Urothelium cell line (cell line): ENCODE measurements around the gene ALS2CL.

ENCODE experiments used
- DNase-seq: peaks from one replicate; pipeline ENCODE4 v3.0.0; 2011; ENCODE audit warnings: low spot score, mixed read lengths
- FAIRE-seq: peaks from 2 replicates; lab custom pipeline; 2011; peaks lifted over from hg19 to GRCh38; lab: Jason Lieb, UNC

Gene ALS2CL

GRCh38 chr3:46667061-46667621 is 26.3 kb downstream of the ALS2CL start:
- DNase-seq (no peak), FAIRE-seq (no peak)

DNA sequence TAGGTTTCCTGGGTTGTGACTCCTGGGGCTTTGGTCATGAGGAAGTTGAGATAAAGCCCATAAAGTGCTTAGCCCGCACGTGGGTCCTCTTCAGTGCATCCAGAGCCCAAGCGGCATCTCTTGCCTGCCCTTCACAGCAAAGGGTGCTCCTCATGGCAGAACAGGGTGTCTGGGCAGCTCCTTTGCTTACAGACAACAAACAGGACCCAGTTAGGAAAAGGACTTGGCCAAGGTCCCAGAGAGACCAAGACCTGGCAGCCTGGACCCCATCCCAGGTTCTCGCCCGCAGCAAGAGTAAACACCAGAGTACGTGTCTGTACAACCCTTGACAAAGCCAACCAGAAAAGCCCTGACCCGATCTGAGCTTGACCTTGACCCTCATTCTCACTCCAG is 27.0 kb downstream of the ALS2CL start:
- DNase-seq = no peak
- no peak for FAIRE-seq

- DNase-seq (no peak), FAIRE-seq (no peak)
Measured at GRCh38 chr3:46665763-46666452, 27.6 kb downstream of the ALS2CL start.

- DNase-seq (no peak), FAIRE-seq (no peak)
Measured at GRCh38 chr3:46664971-46665762, 28.3 kb downstream of the ALS2CL start.

GRCh38 chr3:46664188-46664970 is 29.1 kb downstream of the ALS2CL start:
- DNase-seq (no peak), FAIRE-seq (no peak)

GRCh38 chr3:46663591-46664135 is 29.8 kb downstream of the ALS2CL start:
- no peak for FAIRE-seq
- DNase-seq = no peak

DNA sequence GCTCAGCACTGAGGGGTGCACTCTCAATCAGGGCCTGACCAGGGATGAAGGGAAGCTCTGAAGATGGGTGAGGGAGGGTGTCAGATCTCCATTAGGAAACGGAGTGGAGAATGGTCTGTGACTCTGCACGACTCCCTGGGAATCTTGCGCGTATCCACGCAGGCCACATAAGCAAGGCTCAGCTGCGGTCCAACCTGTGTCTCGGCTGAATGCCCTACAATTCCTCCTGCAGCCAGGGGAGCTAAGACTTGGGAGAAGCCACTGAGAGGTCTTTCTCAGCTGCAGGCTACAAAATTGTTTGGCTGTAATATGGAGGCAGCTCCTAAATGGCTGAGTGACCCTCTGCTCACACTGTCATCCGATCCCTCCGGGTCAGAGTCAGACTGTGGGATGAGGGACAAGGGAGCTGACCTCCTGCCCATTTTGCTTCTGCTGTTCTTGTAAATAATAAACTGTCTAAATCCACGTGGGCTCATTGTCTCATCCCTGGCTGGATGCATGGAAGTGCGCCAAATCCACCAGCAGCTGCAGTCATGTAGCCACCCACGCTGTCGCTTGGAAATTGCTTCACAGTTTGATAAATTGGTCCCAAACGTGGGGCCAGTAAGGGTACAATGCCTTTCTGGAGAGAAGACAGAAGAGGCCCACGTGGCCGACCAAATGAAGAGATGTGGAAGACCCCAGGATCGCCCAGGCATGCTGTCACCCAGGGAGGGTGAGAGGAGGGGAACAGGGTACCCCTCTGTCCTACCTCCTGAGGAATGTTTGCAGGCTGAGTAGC is 30.5 kb downstream of the ALS2CL start:
- DNase-seq (no peak), FAIRE-seq (no peak)

DNA sequence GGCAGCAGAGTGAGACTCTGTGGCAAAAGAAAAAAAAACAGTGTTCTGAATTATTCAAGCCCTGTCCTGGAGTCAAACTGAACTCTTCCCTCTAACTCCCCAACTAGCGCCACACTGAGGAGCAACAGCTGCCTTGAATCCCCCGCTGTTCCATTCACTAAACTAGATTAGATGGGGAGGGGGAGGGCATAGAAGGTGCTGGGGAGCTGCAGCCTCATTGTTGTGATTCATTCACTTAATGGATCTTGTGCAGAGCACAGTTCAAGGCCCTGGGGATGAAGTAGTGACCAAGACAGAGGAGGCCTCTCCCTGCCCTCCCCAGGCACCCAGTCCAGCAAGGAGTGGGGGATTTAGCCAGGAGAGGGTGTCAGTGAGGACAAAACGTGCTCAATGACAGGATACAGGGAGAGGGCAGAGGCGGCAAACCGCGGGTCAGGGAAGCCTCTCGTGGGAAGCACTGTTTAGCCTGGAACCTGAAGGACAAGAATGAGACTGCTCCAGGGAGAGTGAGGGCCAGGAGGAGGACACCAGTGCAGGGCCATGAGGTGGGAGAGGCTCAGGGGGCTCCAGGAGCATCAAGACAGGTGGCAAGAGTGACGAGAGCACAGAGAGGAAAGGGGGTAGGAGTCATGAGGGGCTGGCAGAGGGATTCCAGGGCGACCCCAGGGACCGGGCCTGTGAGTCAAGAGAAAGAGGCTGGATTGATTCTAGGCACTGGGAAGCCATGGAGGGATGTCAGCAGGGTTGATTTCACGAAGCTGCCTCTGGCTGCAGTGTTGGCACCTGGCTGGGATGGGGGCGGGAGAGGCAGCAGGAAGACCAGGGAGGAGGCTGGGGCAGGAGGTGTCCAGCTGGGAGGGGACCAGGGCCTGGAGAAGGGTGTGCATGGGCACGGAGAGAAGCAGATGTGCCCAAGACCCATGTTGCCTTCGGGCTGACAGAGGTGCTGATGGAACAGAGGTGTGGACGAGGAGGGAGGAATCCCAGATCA is 31.4 kb downstream of the ALS2CL start:
- DNase-seq (no peak), FAIRE-seq (no peak)

DNA sequence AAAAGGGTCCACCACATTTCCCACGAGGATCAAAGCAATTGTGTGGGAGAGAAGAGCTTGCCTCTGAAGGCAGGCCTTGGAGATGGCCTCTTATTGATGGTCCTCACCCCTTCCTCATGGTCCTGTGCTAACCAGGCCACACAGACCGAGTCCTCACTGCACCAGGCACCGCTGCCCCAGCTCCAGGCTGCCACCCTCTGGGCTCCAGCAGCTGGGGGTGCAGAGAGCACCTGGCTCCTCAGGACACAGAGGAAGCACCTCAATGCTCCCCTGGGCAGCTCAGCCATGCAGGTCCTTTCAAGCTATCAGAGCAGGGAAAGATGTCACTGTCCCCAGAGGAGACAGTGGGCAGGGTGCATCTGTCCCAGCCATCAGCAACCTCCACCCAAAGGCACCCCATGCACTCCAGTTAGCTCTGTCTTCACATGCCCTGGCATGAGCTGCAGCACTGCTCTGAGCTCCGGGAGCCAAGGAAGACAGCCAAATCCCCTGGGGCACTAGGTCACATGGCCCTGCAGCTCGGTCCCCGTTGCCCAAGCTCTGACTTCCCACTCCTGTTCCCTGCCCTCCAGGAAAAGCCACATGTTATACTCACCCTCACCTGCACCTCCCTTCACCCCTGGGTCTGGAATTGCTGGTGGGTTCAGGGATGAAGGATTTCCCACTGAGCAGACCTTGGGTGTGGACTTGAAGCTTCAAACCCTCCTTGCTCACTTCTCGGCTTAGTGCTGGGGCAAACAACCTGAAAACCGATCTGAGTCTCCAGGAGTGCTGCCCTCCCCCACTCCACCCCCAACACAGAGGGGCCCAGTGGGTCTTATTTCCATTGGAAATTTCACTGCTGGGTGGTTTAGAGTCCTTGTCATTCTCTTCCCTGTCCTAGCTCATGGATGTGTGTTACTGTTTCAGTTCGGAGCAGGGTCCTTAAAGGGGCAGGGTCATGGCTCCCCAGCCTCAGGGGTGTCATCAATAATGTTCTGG is 32.6 kb downstream of the ALS2CL start:
- no peak for DNase-seq
- no peak for FAIRE-seq

DNA sequence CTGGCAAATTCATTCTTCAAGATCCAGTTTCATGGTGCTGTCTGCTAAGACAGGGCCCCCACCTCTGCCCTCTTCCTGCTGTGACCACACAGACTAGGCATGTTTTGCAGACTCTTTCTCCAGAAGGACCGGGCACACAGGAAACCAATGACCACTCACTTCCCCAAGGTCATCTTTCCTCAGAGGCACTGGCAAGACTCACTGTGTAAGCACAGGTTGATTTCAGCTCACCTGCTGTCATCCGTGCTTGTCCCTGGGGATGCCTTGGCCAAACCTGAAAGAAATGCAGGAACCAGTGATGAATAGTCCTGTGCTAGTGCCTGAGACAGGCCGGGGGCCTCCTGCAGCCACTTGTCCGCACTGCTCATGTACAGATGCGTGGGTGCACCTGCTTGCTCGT is 33.5 kb downstream of the ALS2CL start:
- DNase-seq = no peak
- no peak for FAIRE-seq

- FAIRE-seq = no peak
- no peak for DNase-seq
Measured at GRCh38 chr3:46659285-46659684, 34.2 kb downstream of the ALS2CL start.

DNA sequence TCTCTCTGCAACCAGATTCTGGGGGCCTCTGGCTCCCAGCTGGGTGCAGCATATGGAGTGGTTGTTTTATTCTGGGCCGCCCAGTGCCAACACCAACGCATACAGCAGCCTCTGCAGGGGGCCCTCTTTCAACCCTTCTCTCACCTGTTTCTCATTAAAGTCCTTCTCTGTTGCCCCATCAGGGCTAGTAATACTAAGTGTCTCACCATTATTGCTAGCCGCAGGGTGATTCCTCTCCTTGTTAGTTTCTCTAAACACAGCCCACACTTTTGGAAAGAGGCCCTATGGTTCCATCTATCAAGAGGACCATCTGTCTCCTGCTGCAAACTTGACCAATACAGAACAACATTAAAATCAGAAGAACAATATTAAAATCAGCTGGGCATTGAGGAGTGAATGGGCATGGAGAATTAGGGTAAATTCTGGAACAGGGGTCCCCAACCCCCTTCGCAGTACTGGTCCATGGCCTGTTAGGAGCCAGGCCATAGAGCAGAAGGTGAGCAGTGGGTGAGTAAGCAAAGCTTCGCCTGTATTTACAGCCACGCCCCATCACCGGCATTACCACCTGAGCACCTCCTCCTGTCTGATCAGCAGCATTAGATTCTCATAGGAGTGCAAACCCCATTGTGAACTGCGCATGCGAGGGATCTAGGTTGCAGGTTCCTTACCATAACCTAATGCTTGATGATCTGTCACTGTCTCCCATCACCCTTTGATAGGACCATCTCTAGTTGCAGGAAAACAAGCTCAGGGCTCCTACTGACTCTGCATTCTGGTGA is 36.5 kb downstream of the ALS2CL start:
- no peak for FAIRE-seq
- no peak for DNase-seq

GRCh38 chr3:46655271-46655670 is 38.2 kb downstream of the ALS2CL start:
- no peak for DNase-seq
- no peak for FAIRE-seq

- DNase-seq (no peak), FAIRE-seq (no peak)
Measured at GRCh38 chr3:46651084-46651483, 42.4 kb downstream of the ALS2CL start.

DNA sequence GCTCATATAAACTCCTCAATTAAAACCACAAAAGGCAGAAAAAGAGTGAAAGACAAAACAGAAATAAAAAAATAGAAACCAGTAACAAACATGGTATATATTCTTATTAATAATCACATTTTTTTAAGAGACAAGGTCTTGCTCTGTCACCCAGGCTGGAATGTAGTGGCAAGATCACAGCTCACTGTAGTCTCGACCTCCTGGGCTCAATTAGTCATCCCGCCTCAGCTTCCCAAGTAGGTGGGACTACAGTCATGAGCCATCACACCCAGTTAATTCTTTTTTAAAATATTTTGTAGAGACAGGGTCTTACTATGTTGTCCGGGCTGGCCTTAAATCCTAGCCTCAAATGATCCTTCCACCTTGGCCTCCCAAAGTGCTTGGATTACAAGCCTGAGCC is 44.0 kb downstream of the ALS2CL start:
- DNase-seq (no peak), FAIRE-seq (no peak)

- DNase-seq (no peak), FAIRE-seq (no peak)
Measured at GRCh38 chr3:46648096-46648495, 45.4 kb downstream of the ALS2CL start.

GRCh38 chr3:46646700-46647099 is 46.8 kb downstream of the ALS2CL start:
- no peak for DNase-seq

More at GRCh38 chr3:46646700-46647099, 46.8 kb downstream of the ALS2CL start:
- no peak for FAIRE-seq
